GM21447 (cell line): ENCODE measurements around the gene TNRC6A.
"Not testable (repeated sequence)": the region's sequence is repeated elsewhere in the genome, so short reads cannot be mapped to it uniquely, and the experiment has no call there.

Experiments used
- ATAC-seq: cut with Tn5 transposase; IDR thresholded peaks from one replicate; pipeline ENCODE4 v1.9.1; 2021; ENCODE audit not compliant: unreplicated experiment

Gene TNRC6A

DNA sequence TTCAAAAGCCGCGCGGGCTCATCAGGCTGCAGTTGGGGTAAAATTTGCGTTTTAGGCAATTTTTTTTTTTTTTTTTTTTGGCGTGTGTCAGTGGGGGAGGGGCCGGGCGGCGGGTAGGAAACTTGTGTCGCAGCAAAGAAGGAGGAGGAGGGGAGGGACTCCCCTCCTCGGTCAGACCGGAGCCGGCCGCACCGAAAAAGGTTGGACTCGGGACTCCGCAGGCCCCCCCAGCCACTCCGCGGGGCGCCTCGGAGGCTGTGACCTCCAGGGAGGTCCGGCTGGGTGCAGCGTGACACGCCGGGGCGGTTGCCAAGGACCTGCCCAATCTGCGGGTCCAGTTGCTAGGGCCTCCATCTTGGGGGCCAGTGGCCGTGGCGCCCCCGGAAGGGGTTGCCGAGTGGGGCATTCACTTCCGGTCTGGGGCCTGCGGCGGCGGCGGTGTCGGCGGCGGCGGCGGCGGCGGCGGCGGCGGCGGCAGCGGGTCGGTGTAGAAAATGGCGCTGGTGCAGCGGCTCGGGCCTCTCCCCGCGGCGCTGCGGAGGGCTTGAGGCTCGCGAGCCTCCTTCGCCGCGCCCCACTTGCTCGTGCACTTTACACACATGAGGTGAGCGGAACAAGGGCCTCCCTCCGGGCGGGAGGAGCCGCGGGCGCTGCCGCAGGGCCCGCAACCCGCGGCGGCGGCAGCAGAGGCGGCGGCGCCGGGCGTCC lies at the start of gene TNRC6A:
Gene TNRC6A (plus strand): TSS at position 409 of the 708 bp plus-strand sequence. CDS start 191 bp downstream, at position 600.
- peak; percentile 83 for ATAC-seq

GRCh38 chr16:24681793-24682192 lies 47.7 kb upstream of the TNRC6A start:
- ATAC-seq, result no peak

DNA sequence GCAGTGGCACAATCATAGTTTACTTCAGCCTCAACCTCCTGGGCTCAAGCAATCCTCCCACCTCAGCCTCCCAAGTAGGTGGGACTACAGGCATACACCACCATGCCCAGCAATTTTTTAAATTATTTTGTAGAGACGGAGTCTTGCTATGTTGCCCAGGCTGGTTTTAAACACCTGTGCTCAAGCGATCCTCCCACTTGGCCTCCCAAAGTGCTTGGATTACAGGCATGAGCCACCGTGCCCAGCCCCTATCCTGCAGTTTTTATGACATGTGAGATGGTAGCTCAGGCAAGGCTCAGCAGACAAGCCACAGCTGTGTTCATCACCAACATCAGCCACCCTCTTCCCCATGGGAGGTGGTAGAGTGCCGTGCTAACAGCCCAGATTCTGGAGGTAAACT lies 46.2 kb upstream of the TNRC6A start:
- no peak for ATAC-seq

DNA sequence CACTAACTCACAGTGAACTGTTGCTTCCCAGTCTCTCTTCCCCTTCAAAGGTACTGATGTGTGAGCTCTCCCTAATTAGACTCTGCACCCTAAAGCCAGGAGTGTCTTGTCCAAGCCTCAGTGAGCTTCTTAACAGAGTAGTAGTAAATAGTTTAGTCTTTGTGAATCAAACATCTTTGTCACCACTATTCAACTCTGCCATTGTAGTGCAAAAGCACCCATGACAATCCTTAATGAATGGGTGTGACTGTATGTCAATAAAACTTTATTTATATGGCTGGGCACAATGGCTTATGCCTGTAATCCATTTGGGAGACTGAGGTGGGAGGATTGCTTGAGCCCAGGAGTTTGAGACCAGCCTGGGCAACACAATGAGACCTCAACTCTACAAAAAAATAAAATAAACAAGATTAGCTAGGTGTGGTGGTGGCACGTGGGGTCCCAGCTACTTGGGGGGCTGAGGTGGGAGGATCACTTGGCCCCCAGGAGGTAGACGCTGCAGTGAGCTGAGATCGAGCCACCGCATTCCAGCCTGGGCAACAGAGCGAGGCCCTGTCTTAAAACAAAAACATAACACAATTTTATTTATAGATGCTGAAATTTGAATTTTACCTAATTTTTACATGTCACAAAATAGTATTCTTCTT lies 45.5 kb upstream of the TNRC6A start:
- ATAC-seq, result no peak

GRCh38 chr16:24685539-24686432 lies 43.7 kb upstream of the TNRC6A start:
- ATAC-seq, result no peak

- no peak for ATAC-seq
Measured at GRCh38 chr16:24686678-24687077, 42.8 kb upstream of the TNRC6A start.

- no peak for ATAC-seq
Measured at GRCh38 chr16:24688359-24688758, 41.1 kb upstream of the TNRC6A start.

DNA sequence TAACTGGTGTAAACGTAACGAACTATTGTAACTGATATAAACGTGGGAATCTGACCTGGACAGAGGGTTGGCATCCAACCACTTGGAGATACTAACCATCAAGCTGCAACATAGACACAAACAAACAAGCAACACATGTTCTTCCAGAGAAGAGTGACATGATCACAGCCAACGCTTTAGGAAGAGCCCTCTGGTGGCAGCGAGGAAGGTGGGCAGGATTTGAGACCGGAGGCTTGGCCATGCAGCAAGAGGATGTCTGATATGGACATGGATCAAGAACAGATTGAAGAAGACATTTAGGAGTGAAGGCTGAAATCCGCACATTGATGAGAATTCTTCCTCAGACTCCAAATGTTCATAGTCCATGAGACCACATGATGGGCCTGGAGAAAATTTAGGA lies 40.3 kb upstream of the TNRC6A start:
- ATAC-seq, result no peak

DNA sequence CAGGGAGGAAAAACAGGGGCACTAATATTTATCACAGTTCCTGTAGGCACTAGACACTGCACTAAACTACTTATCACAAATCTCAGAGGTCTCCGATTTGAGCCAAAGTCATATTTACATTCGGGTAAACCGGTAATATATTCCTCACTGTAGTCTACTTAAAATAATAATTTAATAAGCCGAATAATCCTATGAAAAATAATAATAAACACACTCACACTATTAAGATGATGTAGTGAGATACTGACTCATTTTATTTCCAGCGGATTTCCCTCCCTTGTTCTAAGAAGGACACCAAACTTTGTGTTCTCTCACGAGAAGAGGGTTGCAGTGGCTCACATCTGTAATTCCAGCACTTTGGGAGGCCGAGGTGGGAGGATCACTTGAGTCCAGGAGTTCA lies 36.6 kb upstream of the TNRC6A start:
- ATAC-seq, result no peak

- ATAC-seq, result no peak
Measured at GRCh38 chr16:24694931-24695330, 34.5 kb upstream of the TNRC6A start.

- no peak for ATAC-seq
Measured at GRCh38 chr16:24696699-24697098, 32.8 kb upstream of the TNRC6A start.

DNA sequence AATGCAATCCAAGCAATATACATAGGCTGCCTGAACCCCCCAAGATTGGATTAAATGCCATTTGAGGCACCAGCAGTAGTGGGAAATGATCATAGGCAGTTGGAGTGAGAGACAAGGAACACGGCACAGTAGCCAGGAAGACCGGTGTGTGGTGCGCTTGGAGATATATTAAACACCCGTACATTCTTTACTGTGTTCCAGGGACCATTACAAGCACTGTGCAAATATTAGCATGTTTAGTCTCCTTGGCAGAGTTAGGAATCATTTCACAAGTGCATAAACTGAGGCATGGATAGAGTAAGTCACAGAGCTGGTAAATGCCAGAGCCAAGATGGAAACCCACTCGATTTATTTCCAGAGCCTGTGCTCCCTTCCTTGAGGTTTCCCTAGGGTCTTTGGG lies 31.1 kb upstream of the TNRC6A start:
- ATAC-seq, result no peak

DNA sequence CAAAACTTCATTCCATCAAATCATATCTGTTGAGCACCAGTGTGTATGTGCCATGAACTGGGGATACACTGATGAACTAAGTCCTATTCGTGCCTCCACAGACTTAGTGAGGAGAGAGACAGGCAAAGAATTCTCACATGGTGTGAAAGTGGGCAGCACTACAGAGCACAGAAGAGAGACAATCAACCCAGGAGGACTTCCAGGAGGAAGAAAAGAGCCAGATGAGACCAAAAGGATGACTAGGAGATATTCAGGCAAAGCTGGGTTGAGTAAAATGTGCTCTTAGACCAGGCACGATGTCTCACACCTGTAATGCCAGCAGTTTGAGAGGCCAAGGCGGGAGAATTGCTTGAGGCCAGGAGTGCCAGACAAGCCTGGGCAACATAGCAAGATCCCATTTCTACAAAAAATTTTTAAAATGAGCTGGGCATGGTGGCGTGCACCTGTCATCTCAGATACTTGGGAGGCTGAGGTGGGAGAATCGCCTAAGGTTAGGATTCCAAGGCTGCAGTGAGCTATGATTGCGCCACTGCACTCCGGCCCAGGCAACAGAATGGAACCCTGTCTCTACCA lies 30.2 kb upstream of the TNRC6A start:
- ATAC-seq, result no peak

DNA sequence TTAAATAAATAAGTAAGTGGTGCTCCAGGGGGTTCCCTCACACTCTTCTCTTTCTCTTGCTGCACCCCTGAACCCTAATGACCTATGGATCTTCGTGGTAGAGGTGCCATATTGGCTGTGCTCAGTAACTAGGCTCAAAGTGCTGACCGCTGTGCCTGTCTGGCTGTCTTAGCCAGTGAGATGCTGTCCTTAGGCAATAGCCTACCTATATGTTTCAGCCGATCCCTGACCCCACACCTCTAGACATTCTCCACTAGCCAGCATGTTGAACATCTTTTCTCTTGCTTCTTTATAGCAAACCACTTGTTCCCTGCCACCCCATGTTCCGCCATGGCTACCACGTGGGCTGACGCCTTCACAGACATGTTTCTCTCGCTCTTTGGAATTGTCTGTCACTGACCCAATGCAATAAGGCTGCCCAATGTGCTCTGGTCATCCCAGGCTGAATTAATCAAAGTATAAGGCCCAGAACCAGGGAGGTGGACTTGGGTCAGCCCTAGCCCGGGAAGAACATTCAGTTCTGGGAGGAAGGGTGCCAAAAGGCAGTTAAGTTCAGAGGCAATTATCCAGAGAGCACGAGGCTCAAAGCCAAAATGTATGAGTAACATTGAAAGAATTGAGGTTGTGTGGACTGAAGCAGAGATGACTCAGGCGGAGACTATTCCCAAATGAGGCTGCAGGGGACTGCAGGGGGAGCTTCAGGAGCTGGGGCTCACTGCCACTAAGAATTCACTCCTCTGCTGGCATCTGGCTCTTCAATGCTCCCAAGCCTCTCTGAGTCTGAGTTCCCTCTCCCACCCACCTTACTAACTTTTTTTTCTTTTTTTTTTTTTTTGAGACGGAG lies 28.7 kb upstream of the TNRC6A start:
- no peak for ATAC-seq

- no peak for ATAC-seq
Measured at GRCh38 chr16:24701521-24701951, 27.9 kb upstream of the TNRC6A start.

GRCh38 chr16:24707760-24708159 lies 21.7 kb upstream of the TNRC6A start:
- ATAC-seq, result not testable (repeated sequence)

DNA sequence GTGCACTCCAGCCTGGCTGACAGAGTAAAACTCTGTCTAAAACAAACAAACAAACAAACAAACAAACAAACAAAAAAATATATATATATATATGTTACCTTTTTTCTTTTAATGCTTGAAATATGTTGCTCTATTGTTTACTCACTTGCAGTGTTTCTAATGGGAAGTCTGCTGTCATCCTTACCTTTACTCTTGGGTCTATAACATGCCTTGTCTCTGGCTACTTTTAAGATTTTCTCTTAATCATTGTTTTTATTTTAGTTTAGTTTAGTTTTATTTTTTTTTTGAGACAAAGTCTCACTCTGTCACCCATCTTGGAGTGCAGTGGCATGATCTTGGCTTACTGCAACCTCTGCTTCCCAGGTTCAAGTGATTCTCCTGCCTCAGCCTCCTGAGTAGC lies 16.1 kb upstream of the TNRC6A start:
- ATAC-seq, result no peak

GRCh38 chr16:24717411-24717810 lies 12.0 kb upstream of the TNRC6A start:
- no peak for ATAC-seq

GRCh38 chr16:24718967-24719521 lies 10.4 kb upstream of the TNRC6A start:
- ATAC-seq, result no peak

GRCh38 chr16:24721830-24722238 lies 7.6 kb upstream of the TNRC6A start:
- ATAC-seq, result no peak
